LNCAP (cell line): ENCODE measurements around the gene CXCL12.

Experiments
- TF ChIP-seq, protein P1 (sequence below): fragments of 450-650 bp; IDR thresholded peaks from 2 replicates; pipeline ENCODE4 v1.5.1; 2017; ENCODE audit warnings: mild to moderate bottlenecking

Gene CXCL12

DNA sequence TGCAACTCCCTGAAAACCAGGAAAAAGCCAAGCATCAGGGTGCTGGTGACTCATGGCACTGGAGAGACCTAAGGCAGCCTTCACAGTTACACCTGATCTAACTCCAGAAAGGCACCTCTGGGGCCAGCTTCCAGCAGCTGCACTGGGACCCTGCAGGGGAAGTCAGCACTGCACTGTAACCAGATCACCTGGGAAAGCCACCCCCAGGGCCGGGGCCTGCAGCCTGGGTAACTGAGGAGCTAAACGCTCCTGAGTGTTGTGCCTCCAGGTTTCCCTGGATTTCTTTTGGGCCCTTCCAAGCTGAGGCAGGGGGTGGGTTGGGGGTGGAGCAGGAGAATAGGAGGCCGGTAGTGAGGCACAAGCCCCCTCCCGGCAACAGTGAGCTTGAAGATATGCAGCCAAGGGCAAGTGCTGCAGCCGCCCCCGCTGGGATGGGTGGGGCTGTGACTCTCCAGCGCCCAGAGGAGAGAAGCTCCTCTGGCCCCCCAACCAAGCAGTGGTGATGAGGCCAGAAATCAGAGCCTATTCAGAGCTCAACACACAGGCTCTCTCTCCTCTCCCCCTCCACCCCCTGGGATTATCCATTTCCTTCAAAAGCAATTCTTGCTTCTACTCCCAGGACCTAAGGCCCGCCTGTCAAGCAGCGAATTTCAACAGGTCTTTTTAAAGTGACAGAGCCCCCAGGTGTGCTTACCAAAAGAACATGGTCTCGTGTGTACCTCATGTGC, 2.6 kb downstream of the CXCL12 start:
- TF ChIP-seq, protein P1, sequence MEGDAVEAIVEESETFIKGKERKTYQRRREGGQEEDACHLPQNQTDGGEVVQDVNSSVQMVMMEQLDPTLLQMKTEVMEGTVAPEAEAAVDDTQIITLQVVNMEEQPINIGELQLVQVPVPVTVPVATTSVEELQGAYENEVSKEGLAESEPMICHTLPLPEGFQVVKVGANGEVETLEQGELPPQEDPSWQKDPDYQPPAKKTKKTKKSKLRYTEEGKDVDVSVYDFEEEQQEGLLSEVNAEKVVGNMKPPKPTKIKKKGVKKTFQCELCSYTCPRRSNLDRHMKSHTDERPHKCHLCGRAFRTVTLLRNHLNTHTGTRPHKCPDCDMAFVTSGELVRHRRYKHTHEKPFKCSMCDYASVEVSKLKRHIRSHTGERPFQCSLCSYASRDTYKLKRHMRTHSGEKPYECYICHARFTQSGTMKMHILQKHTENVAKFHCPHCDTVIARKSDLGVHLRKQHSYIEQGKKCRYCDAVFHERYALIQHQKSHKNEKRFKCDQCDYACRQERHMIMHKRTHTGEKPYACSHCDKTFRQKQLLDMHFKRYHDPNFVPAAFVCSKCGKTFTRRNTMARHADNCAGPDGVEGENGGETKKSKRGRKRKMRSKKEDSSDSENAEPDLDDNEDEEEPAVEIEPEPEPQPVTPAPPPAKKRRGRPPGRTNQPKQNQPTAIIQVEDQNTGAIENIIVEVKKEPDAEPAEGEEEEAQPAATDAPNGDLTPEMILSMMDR, result no peak

DNA sequence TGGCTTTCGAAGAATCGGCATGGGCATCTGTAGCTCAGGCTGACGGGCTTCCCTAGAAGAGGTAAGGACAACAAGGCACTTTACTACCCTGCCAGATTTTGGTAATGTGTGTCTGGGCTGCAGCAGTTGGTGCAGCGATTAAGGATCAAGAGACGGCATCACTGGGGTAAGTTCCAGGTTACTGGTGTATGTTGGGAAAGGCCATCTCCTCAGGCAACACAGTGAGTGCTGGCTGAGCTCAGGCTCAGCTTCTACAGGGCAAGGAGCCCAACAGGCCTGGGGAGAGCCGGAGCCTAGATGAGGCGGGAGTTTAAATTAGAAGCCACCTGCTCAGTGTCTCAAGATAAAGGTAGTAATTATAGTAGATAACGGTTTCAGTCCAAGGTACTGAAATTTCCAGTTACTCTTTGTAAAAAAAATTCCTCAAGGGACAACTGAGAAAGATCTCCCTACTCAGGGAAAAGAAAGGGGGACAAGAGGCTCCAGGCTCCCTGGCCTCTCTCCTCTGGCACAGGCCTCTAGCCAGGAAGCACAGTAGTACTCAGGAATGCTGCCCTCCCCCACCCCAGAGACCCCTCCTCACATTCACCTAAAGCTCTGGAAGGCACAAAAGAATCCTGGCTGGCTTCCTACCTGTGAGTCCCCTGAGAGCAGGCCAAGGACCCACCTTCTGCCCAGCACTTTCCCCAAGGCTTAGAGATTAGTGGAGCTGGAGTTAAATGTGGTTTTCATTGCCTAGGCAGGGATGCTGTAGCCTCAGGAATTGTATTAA, 3.9 kb downstream of the CXCL12 start:
- TF ChIP-seq, protein P1, result no peak

DNA sequence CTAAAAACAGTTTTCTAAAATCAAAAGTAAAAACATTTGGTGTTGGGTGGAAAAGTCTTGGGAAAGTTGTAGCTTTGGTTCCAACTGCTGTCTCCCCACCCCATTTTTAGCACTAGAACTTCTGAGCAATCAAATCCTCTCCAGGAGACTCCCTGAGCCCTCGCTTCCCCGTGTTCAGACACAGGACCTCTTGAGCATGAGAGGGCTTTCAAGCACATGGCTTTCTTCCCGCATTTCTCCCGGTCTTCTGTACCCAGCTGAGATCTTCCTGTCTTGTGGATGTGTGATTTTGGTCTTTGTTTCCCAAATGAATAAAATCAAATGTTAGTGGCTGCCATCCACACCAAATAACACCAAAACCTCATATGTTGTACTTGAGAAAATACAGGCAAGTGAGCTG, 5.0 kb downstream of the CXCL12 start:
- TF ChIP-seq, protein P1, result no peak

DNA sequence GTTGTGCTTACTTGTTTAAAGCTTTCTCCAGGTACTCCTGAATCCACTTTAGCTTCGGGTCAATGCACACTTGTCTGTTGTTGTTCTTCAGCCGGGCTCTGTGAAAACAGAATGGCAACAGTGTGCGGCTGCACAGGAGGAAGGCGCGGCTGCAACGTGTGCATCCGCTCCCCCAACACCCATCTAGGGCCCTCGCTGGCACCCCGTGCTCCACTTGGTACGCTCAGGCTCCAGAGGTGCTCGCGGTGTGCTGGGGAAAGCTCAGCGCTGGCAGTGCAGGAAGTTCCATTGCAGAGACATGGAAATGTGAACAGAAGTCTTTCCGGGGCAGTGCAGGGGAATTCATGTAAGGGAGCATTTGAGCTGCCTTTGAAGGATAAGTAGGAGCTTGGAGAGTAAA, 6.3 kb downstream of the CXCL12 start:
- TF ChIP-seq, protein P1, result no peak

DNA sequence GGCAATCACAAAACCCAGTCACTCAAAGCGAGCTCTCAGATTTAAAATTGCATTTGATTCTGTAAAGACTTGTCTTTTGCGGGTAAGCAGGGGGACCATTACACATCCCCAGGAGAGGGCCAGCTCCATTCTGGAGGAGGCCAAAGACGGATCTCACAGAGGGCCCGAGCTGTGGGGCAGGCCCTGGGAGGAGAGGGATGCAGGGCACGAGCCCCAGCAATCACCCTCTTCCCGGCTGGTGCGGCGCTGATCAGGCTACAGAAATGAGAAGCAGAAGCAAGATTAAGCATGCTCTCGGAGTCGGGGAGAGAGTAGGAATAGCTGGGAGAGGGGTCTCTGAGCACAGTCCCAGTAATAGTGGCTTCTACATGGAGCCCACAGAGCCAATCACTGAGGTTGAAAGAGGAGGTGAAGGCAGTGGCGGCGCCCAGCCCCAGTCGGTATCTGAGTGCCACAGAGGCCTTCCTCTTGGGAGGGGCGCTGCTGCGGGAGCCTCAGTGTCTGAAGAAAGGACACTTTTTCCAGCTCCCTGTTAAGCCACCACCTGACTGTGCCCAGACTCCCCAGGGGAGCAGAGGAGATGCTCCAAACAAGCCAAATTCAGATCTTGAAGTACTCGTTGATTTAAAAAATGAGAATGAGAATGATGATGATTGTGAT, 7.1 kb downstream of the CXCL12 start:
- TF ChIP-seq, protein P1, result no peak

DNA sequence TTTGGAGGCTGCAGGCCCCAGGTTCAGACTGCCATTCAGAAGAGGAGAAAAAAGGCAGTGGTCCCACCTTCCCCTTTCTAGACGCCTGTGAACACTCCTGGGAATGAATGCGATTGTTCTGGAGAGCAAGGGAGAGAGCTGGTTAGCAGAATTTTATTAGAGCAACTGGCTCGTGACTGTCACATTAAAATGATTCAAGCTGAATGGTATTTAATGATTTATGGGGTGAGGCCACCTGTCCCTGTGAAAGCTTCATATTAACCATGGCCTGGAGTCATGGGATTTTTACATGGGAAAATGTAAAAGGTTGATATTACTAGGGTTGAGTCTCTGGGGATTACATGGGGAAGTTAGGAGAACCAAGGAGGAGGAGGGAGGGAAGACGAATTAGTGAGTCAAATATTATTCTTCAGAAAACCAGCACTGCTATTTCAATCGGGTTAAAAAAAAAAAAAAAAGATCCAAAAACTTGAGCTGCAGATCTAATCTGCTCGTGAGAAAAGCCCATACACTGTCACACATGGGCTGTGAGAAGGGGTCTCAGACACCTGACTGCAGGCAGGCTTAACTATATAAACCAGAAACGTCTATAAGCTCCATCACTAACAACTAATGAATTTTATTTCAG, 8.3 kb downstream of the CXCL12 start:
- TF ChIP-seq, protein P1, result no peak

DNA sequence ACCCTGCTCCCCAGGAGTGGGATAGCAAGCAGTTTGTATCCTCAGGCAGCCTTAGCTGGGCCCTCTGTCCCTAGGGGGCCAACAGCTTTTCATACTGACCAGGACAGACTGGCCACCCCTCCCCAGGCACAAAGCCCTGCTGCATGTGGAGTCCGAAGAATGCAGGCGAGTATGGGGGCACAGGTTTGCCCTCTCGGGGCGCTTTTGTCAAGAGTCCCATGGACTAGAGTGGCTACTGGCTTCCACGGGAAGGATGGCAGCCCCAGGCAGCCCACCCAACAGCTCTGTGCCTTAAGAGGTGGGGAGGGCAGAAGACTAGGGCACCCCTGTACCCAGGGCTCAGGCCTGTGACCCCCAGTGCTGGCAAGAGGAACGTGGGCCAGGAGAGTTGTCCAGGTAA, 10.7 kb downstream of the CXCL12 start:
- TF ChIP-seq, protein P1, result no peak
